CD4-positive, alpha-beta T cell (primary cell): ENCODE measurements around the gene NQO2. TPM values are rescaled to one million over a fixed set of nuclear protein-coding genes. Genes with fewer than 3 reads are reported as not detected.
A peak's percentile ranks its signal among the peaks of the same experiment; 100 is the strongest.

ENCODE experiments used
- ATAC-seq: fragments of 200-7000 bp; cut with Tn5 transposase; one replicate; pipeline ENCODE4 v1.10.0; 2022; ENCODE audit warnings: mild to moderate bottlenecking; ENCODE audit not compliant: poor library complexity
- CTCF ChIA-PET: fragments of 350-600 bp; sonication (Branson Sonifier 250); formaldehyde crosslinking; loops from one replicate; lab custom pipeline; 2021; ENCODE audit warnings: antibody characterized with exemption, inconsistent platforms; lab: Charles Lee
- POLR2A ChIA-PET: fragments of 350-600 bp; sonication (Branson Sonifier 250); formaldehyde crosslinking; loops from one replicate; lab custom pipeline; 2021; ENCODE audit warnings: antibody characterized with exemption, inconsistent platforms; lab: Charles Lee
- DNase-seq, 14 experiments: peaks; one replicate each; pipeline ENCODE4 v3.0.0-alpha.2; 2013 to 2020; ENCODE audit warnings: mixed read lengths in 2 of 14
- H3K27ac ChIP-seq, 2 donors: one replicate each; pipeline versions ENCODE4 v1.5.1 to v1.7.0; 2013; ENCODE audit warnings: low read length in 2 of 2, low read depth in 1 of 2, mild to moderate bottlenecking in 1 of 2
- H3K27me3 ChIP-seq, 2 experiments: 1 replicate in 1 of 2; 2 replicates in 1 of 2; pipeline versions ENCODE4 v1.6.1 to v1.7.0; 2013; ENCODE audit warnings: low read length in 2 of 2, control low read depth in 1 of 2, mild to moderate bottlenecking in 1 of 2, moderate library complexity in 1 of 2; ENCODE audit not compliant: insufficient read depth in 2 of 2, control insufficient read depth in 1 of 2
- H3K36me3 ChIP-seq: one replicate; pipeline ENCODE4 v1.6.1; 2013; ENCODE audit warnings: low read length, control low read depth; ENCODE audit not compliant: insufficient read depth
- H3K4me1 ChIP-seq: one replicate; pipeline ENCODE4 v1.6.1; 2013; ENCODE audit warnings: low read length, control low read depth; ENCODE audit not compliant: insufficient read depth
- H3K4me3 ChIP-seq: one replicate; pipeline ENCODE4 v1.5.1; 2013; ENCODE audit warnings: mild to moderate bottlenecking, low read length, moderate library complexity
- H3K9me3 ChIP-seq, 2 experiments: 1 replicate in 1 of 2; 2 replicates in 1 of 2; pipeline versions ENCODE4 v1.6.1 to v1.7.0; 2013; ENCODE audit warnings: low read length in 2 of 2, mild to moderate bottlenecking in 2 of 2, control low read depth in 1 of 2, moderate library complexity in 1 of 2; ENCODE audit not compliant: control insufficient read depth in 1 of 2, insufficient read depth in 1 of 2
- H3K27ac Mint-ChIP-seq: one replicate; pipeline ENCODE4 v1.8.0; 2020; ENCODE audit warnings: mixed read lengths
- H3K27me3 Mint-ChIP-seq: one replicate; pipeline ENCODE4 v1.8.0; 2021; ENCODE audit warnings: mixed read lengths
- H3K36me3 Mint-ChIP-seq: one replicate; pipeline ENCODE4 v1.8.0; 2021; ENCODE audit warnings: low read depth, mixed read lengths
- H3K4me1 Mint-ChIP-seq: one replicate; pipeline ENCODE4 v1.8.0; 2021; ENCODE audit warnings: low read depth, mixed read lengths
- H3K4me3 Mint-ChIP-seq: one replicate; pipeline ENCODE4 v1.8.0; 2020; ENCODE audit warnings: mild to moderate bottlenecking, mixed read lengths
- H3K9me3 Mint-ChIP-seq: one replicate; pipeline ENCODE4 v1.8.0; 2020; ENCODE audit warnings: mixed read lengths
- intact Hi-C, 2 experiments: fragments of 100-400 bp; cut with DNase I in 1 of 2; cut with micrococcal nuclease in 1 of 2; formaldehyde crosslinking; loops; one replicate each; pipeline versions ENCODE4 v1.15.1 to v1.9.0; 2023 to 2025; cut with DNase I, micrococcal nuclease
- total RNA-seq, 174 experiments: library from RNA in 2 of 174; stranded (reverse) in 2 of 174; gene quantifications; one replicate each; pipeline ENCODE4 v1.2.3 and lab custom pipeline; 2021 to 2026
- TF ChIP-seq, protein P1 (sequence below): fragments of 200-600 bp; IDR thresholded peaks from one replicate; pipeline ENCODE4 v1.8.0; 2022; ENCODE audit warnings: antibody characterized with exemption, mild to moderate bottlenecking

The NQO2 gene
- total RNA-seq, 2 experiments from 2014 or later: 6.7 to 7.7 TPM

DNA sequence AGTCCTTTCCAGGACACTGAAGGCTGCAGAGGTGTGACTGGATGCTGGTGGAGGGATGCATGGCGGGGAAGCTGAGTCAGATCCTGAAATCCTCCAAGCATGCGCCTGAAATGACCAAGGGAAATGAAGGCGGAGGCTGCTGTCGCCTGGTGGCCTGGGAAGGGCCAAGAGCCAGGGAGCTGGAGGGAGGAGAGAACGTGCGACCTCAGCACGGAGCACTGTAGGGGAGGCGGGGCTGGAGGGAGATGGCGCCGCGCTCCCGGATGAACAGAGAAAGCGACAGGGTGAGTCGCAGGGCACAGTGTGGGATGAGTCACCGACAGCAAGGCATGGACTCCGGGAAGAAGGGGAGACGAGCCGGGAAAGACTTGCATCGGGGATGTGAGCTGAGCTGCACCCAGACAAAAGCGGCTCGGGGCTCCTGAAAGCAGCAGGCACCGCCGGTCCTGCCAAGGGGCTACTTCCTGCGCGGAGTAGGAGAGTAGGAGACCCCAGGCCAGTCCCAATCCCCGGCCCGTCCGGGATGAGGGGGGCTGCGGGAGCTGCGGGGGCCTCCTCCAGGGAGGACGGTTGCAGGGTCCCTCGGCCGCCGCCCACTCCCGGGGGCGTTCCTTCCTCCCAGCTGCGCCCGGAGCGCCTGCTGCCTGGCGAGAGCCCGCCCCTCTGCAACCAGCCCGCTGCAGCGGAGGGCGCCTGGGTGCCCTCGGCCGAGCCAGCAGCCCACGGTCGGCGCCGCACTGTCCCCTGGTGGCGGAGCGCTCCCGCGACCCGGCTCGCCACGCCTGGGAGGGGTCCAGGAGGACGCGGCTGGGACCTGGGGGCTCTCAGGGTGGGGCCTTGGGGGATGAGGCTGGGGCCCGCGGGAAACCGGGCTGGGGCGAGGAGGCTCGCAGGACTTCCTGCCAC lies 11.0 kb upstream of the NQO2 start:
- ChIA-PET CTCF (interaction anchor here (0.6 to 2.9 kb wide), 24 partner anchors 9 to 250 kb away, joined by 3 to 12 read pairs (median 5); partner anchors contain the start of genes RIPK1, SERPINB1, SERPINB6 and WRNIP1), POLR2A (interaction anchor here (0.6 to 6.2 kb wide), 41 partner anchors 9 to 1033 kb away, joined by 3 to 168 read pairs (median 10); partner anchors contain the start of genes BPHL, NQO2, PSMG4 and RIPK1)
- Mint-ChIP-seq H3K27ac (peak overlapping the region; percentile 100), H3K4me1 (peaks cover 28% of the 10 kb centered on the region), H3K27me3 (no peaks in the 10 kb centered on the region), H3K36me3 (peaks cover 26% of the 10 kb centered on the region), H3K9me3 (no peaks in the 10 kb centered on the region), H3K4me3 (peak overlapping the region; percentile 97)
- Histone ChIP-seq H3K27me3 (no peaks in the 10 kb centered on the region), H3K27ac (peak overlapping the region; percentile 92 to 96), H3K36me3 (no peaks in the 10 kb centered on the region), H3K9me3 (no peaks in the 10 kb centered on the region), H3K4me1 (peaks cover 32% of the 10 kb centered on the region), H3K4me3 (peak overlapping the region; percentile 98)
- ATAC-seq (peak; percentile 63), DNase-seq (peak; percentile 59 to 90 (median 74))
- TF ChIP-seq, protein P1, sequence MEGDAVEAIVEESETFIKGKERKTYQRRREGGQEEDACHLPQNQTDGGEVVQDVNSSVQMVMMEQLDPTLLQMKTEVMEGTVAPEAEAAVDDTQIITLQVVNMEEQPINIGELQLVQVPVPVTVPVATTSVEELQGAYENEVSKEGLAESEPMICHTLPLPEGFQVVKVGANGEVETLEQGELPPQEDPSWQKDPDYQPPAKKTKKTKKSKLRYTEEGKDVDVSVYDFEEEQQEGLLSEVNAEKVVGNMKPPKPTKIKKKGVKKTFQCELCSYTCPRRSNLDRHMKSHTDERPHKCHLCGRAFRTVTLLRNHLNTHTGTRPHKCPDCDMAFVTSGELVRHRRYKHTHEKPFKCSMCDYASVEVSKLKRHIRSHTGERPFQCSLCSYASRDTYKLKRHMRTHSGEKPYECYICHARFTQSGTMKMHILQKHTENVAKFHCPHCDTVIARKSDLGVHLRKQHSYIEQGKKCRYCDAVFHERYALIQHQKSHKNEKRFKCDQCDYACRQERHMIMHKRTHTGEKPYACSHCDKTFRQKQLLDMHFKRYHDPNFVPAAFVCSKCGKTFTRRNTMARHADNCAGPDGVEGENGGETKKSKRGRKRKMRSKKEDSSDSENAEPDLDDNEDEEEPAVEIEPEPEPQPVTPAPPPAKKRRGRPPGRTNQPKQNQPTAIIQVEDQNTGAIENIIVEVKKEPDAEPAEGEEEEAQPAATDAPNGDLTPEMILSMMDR: peak; percentile 72
- intact Hi-C loops: loop anchor here (1.0 to 5.0 kb wide), 12 partner anchors 16 to 224 kb away; partner anchors contain the start of genes SERPINB1 (in 1 of the 2), TUBB2A (in 1 of the 2) and WRNIP1 (in 1 of the 2)

DNA sequence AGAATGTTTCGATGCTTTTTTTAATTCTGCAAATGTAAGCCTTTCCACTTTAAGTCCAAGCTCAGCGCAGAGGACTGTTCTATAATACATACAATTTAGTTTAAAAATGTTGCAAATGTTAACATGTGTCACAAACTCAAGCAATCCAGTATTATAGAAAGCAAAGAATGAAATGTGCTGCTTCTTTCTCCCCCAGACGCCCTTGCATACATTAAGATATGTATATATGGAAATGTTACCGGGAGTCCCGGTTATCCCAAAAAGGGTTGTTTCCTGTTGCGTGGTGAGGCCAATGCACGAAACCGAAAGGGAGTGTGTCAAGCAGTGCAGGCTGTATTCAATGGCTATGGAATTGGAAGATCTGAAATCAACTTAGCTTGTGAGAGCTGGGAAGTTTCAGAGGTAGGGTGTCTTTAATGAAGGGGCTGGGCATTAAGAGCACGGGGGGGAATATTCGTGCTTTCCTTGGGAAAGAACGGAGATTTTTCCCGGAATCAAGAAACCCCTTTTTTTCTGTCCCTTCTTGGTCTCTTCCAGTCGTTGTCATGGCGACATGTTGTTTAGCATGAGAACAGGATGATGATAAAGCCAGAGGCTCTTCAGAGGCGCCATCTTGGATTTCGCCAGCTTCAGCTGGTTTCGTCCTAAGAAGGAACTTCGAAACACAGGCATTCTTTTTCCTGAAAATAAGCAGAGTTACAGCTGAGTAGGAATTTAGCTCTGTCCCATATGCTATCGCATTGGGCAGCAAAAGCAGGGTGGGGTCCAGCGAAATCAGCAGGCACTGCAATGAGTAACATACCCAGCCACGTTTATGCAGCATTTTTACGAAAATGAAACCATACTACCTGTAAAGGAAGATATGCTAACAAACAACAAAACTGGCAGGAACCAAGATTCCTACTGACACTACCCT lies 10.1 kb upstream of the NQO2 start:
- ChIA-PET CTCF (interaction anchor here (0.6 to 2.3 kb wide), 24 partner anchors 8 to 262 kb away, joined by 3 to 12 read pairs (median 4); partner anchors contain the start of genes NQO2, RIPK1, SERPINB1 and SERPINB6), POLR2A (interaction anchor here (0.6 to 6.2 kb wide), 52 partner anchors 9 to 1032 kb away, joined by 3 to 168 read pairs (median 7); partner anchors contain the start of genes BPHL, NQO2, PSMG4 and RIPK1)
- H3K36me3 Mint-ChIP-seq: peaks cover 26% of the 10 kb centered on the region
- peaks cover 32% of the 10 kb centered on the region for H3K4me1 ChIP-seq
- peaks cover 28% of the 10 kb centered on the region for H3K4me1 Mint-ChIP-seq
- H3K27ac Mint-ChIP-seq: peak overlapping the region; percentile 100
- peak; percentile 56 to 97 (median 74) for DNase-seq
- peak; percentile 71 for ATAC-seq
- H3K9me3 Mint-ChIP-seq: no peaks in the 10 kb centered on the region
- no peaks in the 10 kb centered on the region for H3K9me3 ChIP-seq
- intact Hi-C loops: loop anchor here (1.0 to 5.0 kb wide), 14 partner anchors 17 to 1148 kb away; partner anchors contain the start of genes ECI2 (in 1 of the 2), SERPINB1 (in 1 of the 2), TUBB2A (in 1 of the 2) and WRNIP1 (in 1 of the 2)
- TF ChIP-seq, protein P1: peak; percentile 28
- peak overlapping the region; percentile 92 to 96 for H3K27ac ChIP-seq
- no peaks in the 10 kb centered on the region for H3K36me3 ChIP-seq
- no peaks in the 10 kb centered on the region for H3K27me3 ChIP-seq
- H3K27me3 Mint-ChIP-seq: no peaks in the 10 kb centered on the region
- H3K4me3 ChIP-seq: peak overlapping the region; percentile 98
- peak overlapping the region; percentile 97 for H3K4me3 Mint-ChIP-seq
